ENCODE results near the gene RNF41. TPM values are rescaled to one million over a fixed set of nuclear protein-coding genes. Genes with fewer than 3 reads are reported as not detected.

RNF41 gene
- total RNA-seq, 1 donor from 2014 or later: 49.8 TPM

- no peak overlapping the region for H3K27ac ChIP-seq
- TF ChIP-seq CTCF (IDR thresholded peaks at IDR 0.05): peak; percentile 54
- no peaks in the 10 kb centered on the region for H3K27me3 ChIP-seq (ENCODE audit: low read depth)
- no peaks in the 10 kb centered on the region for H3K9me3 ChIP-seq
- no peaks in the 10 kb centered on the region for H3K4me1 ChIP-seq
- ATAC-seq (peak; percentile 61 to 72), DNase-seq (no peak)
- intact Hi-C loops (cut with DNase I): no loop called here
- no peak overlapping the region for H3K4me3 ChIP-seq
- H3K36me3 ChIP-seq: peaks cover 70% of the 10 kb centered on the region
Observed at GRCh38 chr12:56206452-56207166, 15.1 kb downstream of the RNF41 start.

- Histone ChIP-seq H3K4me3 (no peak overlapping the region), H3K27ac (no peak overlapping the region), H3K4me1 (no peaks in the 10 kb centered on the region), H3K27me3 (ENCODE audit: low read depth) (no peaks in the 10 kb centered on the region), H3K36me3 (peaks cover 60% of the 10 kb centered on the region), H3K9me3 (no peaks in the 10 kb centered on the region)
- DNase-seq: no peak
- intact Hi-C loops (cut with DNase I): no loop called here
- ATAC-seq: no peak
- no peak for TF ChIP-seq CTCF (IDR thresholded peaks at IDR 0.05)
Observed at GRCh38 chr12:56205445-56205844, 16.3 kb downstream of the RNF41 start.

- Histone ChIP-seq H3K4me3 (no peak overlapping the region), H3K27ac (peak overlapping the region; percentile 16), H3K27me3 (ENCODE audit: low read depth) (no peaks in the 10 kb centered on the region), H3K36me3 (peaks cover 48% of the 10 kb centered on the region), H3K9me3 (no peaks in the 10 kb centered on the region), H3K4me1 (no peaks in the 10 kb centered on the region)
- ATAC-seq: peak in 1 of 2 donors; percentile 5
- TF ChIP-seq CTCF (IDR thresholded peaks at IDR 0.05): no peak
- DNase-seq: no peak
- intact Hi-C loops (cut with DNase I): no loop called here
Observed at GRCh38 chr12:56204275-56204674, 17.4 kb downstream of the RNF41 start.

GRCh38 chr12:56202838-56203237 lies 18.9 kb downstream of the RNF41 start:
- Histone ChIP-seq H3K9me3 (no peaks in the 10 kb centered on the region), H3K36me3 (peaks cover 33% of the 10 kb centered on the region), H3K4me3 (no peak overlapping the region), H3K4me1 (no peaks in the 10 kb centered on the region), H3K27ac (peak overlapping the region; percentile 1), H3K27me3 (ENCODE audit: low read depth) (no peaks in the 10 kb centered on the region)
- intact Hi-C loops (cut with DNase I): no loop called here
- no peak for TF ChIP-seq CTCF (IDR thresholded peaks at IDR 0.05)
- ATAC-seq (no peak), DNase-seq (no peak)

- peak overlapping the region; percentile 1 for H3K27ac ChIP-seq
- no peak overlapping the region for H3K4me3 ChIP-seq
- no peak for TF ChIP-seq CTCF (IDR thresholded peaks at IDR 0.05)
- ATAC-seq: no peak
- no peaks in the 10 kb centered on the region for H3K4me1 ChIP-seq
- intact Hi-C loops (cut with DNase I): no loop called here
- H3K36me3 ChIP-seq: peaks cover 29% of the 10 kb centered on the region
- H3K27me3 ChIP-seq (ENCODE audit: low read depth): no peaks in the 10 kb centered on the region
- no peaks in the 10 kb centered on the region for H3K9me3 ChIP-seq
- no peak for DNase-seq
Observed at GRCh38 chr12:56202366-56202765, 19.4 kb downstream of the RNF41 start.

Data from lower lobe of right lung (tissue), 2 donors.